ENCODE data around the gene SPI1. TPM values are rescaled to one million over a fixed set of nuclear protein-coding genes. Genes with fewer than 3 reads are reported as not detected.

SPI1 gene
- total and polyA plus RNA-seq, 2 donors: 21.1 to 40.0 TPM

DNA sequence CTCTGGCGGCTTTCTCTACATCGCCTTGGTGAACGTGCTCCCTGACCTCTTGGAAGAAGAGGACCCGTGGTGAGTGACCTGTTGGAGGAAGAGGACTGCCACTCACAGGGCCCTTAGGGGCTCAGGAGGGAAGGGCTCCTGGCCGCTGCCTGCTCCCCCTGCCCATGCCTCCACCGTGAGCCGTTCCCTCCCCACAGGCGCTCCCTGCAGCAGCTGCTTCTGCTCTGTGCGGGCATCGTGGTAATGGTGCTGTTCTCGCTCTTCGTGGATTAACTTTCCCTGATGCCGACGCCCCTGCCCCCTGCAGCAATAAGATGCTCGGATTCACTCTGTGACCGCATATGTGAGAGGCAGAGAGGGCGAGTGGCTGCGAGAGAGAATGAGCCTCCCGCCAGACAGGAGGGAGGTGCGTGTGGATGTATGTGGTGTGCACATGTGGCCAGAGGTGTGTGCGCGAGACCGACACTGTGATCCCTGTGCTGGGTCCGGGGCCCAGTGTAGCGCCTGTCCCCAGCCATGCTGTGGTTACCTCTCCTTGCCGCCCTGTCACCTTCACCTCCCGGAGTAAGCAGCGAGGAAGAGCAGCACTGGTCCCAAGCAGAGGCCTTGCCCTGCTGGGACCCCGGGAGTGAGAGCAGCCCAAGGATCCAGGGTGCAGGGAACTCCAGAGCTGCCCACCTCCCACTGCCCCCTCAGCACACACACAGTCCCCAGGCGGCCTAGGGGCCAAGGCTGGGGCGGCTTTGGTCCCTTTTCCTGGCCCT is 36.9 kb upstream of the SPI1 start:
- Histone ChIP-seq H3K9me3 (ENCODE audit: control insufficient read depth in 2 of 2, insufficient read depth in 1 of 2, low read length in 1 of 2) (no peaks in the 10 kb centered on the region), H3K27me3 (ENCODE audit: control insufficient read depth in 2 of 2, insufficient read depth in 1 of 2, low read length in 1 of 2) (no peaks in the 10 kb centered on the region), H3K27ac (ENCODE audit: low read depth in 1 of 2, low read length in 1 of 2) (no peak overlapping the region), H3K4me3 (ENCODE audit: low read length in 2 of 2) (no peak overlapping the region), H3K36me3 (ENCODE audit: control insufficient read depth in 2 of 2, insufficient read depth in 2 of 2, low read length in 1 of 2) (peaks cover 71 to 73% of the 10 kb centered on the region in 2 donors), H3K4me1 (ENCODE audit: control insufficient read depth in 2 of 2, insufficient read depth in 2 of 2, low read length in 2 of 2) (no peaks in the 10 kb centered on the region)
- DNase-seq (ENCODE audit: low read depth in 6 of 9, low spot score in 9 of 9): no peak
- WGBS: 95% methylated on average over 31 of the region's 31 CpGs

DNA sequence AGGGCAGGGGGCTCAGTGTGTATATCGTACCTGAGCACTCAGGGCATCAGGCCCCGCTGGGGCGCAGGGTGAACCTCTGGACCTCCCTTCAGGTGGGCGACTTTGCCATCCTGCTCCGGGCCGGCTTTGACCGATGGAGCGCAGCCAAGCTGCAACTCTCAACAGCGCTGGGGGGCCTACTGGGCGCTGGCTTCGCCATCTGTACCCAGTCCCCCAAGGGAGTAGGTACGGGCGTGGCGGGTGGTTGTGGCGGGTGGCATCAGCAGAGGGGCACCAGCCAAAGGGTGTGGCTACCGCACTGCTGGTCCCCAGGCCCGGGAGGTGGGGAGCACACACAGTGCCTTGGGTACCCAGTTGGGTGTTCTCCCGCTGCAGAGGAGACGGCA is 36.3 kb upstream of the SPI1 start:
- no peaks in the 10 kb centered on the region for H3K9me3 ChIP-seq (ENCODE audit: control insufficient read depth in 2 of 2, insufficient read depth in 1 of 2, low read length in 1 of 2)
- H3K4me3 ChIP-seq (ENCODE audit: low read length in 2 of 2): no peak overlapping the region
- H3K4me1 ChIP-seq (ENCODE audit: control insufficient read depth in 2 of 2, insufficient read depth in 2 of 2, low read length in 2 of 2): no peaks in the 10 kb centered on the region
- no peak overlapping the region for H3K27ac ChIP-seq (ENCODE audit: low read depth in 1 of 2, low read length in 1 of 2)
- no peak for DNase-seq (ENCODE audit: low read depth in 6 of 9, low spot score in 9 of 9)
- no peaks in the 10 kb centered on the region for H3K27me3 ChIP-seq (ENCODE audit: control insufficient read depth in 2 of 2, insufficient read depth in 1 of 2, low read length in 1 of 2)
- WGBS: 92% methylated on average over 19 of the region's 19 CpGs
- peaks cover 66 to 67% of the 10 kb centered on the region in 2 donors for H3K36me3 ChIP-seq (ENCODE audit: control insufficient read depth in 2 of 2, insufficient read depth in 2 of 2, low read length in 1 of 2)

- Histone ChIP-seq H3K36me3 (ENCODE audit: control insufficient read depth in 2 of 2, insufficient read depth in 2 of 2, low read length in 1 of 2) (peaks cover 61 to 63% of the 10 kb centered on the region in 2 donors), H3K27ac (ENCODE audit: low read depth in 1 of 2, low read length in 1 of 2) (no peak overlapping the region), H3K4me3 (ENCODE audit: low read length in 2 of 2) (no peak overlapping the region), H3K27me3 (ENCODE audit: control insufficient read depth in 2 of 2, insufficient read depth in 1 of 2, low read length in 1 of 2) (no peaks in the 10 kb centered on the region), H3K4me1 (ENCODE audit: control insufficient read depth in 2 of 2, insufficient read depth in 2 of 2, low read length in 2 of 2) (peaks cover 3 to 4% of the 10 kb centered on the region in 2 donors), H3K9me3 (ENCODE audit: control insufficient read depth in 2 of 2, insufficient read depth in 1 of 2, low read length in 1 of 2) (no peaks in the 10 kb centered on the region)
- no peak for DNase-seq (ENCODE audit: low read depth in 6 of 9, low spot score in 9 of 9)
- WGBS: 94% methylated on average over 16 of the region's 16 CpGs
Observed at GRCh38 chr11:47413908-47414684, 35.7 kb upstream of the SPI1 start.

DNA sequence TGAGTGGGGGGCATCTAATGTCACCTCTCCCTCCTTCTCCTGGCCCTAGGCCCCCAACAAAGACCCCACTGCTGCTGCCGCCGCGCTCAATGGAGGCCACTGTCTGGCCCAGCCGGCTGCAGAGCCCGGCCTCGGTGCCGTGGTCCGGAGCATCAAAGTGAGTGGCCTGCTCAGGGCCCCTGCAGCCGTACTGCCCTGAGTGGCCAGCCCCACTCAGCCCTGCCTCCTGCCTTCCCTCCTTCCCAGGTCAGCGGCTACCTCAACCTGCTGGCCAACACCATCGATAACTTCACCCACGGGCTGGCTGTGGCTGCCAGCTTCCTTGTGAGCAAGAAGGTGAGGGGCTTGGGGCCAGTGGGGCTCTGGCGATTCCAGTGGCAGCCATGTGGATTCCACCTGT is 35.0 kb upstream of the SPI1 start:
- H3K36me3 ChIP-seq (ENCODE audit: control insufficient read depth in 2 of 2, insufficient read depth in 2 of 2, low read length in 1 of 2): peaks cover 54 to 55% of the 10 kb centered on the region in 2 donors
- no peaks in the 10 kb centered on the region for H3K9me3 ChIP-seq (ENCODE audit: control insufficient read depth in 2 of 2, insufficient read depth in 1 of 2, low read length in 1 of 2)
- DNase-seq (ENCODE audit: low read depth in 6 of 9, low spot score in 9 of 9): no peak
- no peak overlapping the region for H3K4me3 ChIP-seq (ENCODE audit: low read length in 2 of 2)
- no peaks in the 10 kb centered on the region for H3K27me3 ChIP-seq (ENCODE audit: control insufficient read depth in 2 of 2, insufficient read depth in 1 of 2, low read length in 1 of 2)
- H3K4me1 ChIP-seq (ENCODE audit: control insufficient read depth in 2 of 2, insufficient read depth in 2 of 2, low read length in 2 of 2): peaks cover 6 to 9% of the 10 kb centered on the region in 2 donors
- 95% methylated on average over 13 of the region's 13 CpGs for WGBS
- H3K27ac ChIP-seq (ENCODE audit: low read depth in 1 of 2, low read length in 1 of 2): no peak overlapping the region

GRCh38 chr11:47411884-47412746 is 33.8 kb upstream of the SPI1 start:
- H3K4me1 ChIP-seq (ENCODE audit: control insufficient read depth in 2 of 2, insufficient read depth in 2 of 2, low read length in 2 of 2): peaks cover 11 to 17% of the 10 kb centered on the region in 2 donors

GRCh38 chr11:47410370-47411264 is 32.3 kb upstream of the SPI1 start:
- DNase-seq (ENCODE audit: low read depth in 6 of 9, low spot score in 9 of 9): no peak
- no peak overlapping the region for H3K4me3 ChIP-seq (ENCODE audit: low read length in 2 of 2)
- no peak overlapping the region for H3K27ac ChIP-seq (ENCODE audit: low read depth in 1 of 2, low read length in 1 of 2)
- no peaks in the 10 kb centered on the region for H3K27me3 ChIP-seq (ENCODE audit: control insufficient read depth in 2 of 2, insufficient read depth in 1 of 2, low read length in 1 of 2)
- peaks cover 29 to 37% of the 10 kb centered on the region in 2 donors for H3K36me3 ChIP-seq (ENCODE audit: control insufficient read depth in 2 of 2, insufficient read depth in 2 of 2, low read length in 1 of 2)
- 90% methylated on average over 12 of the region's 12 CpGs for WGBS
- no peaks in the 10 kb centered on the region for H3K9me3 ChIP-seq (ENCODE audit: control insufficient read depth in 2 of 2, insufficient read depth in 1 of 2, low read length in 1 of 2)
- peaks cover 11 to 20% of the 10 kb centered on the region in 2 donors for H3K4me1 ChIP-seq (ENCODE audit: control insufficient read depth in 2 of 2, insufficient read depth in 2 of 2, low read length in 2 of 2)

More at GRCh38 chr11:47411884-47412746, 33.8 kb upstream of the SPI1 start:
- no peaks in the 10 kb centered on the region for H3K9me3 ChIP-seq (ENCODE audit: control insufficient read depth in 2 of 2, insufficient read depth in 1 of 2, low read length in 1 of 2)
- H3K4me3 ChIP-seq (ENCODE audit: low read length in 2 of 2): no peak overlapping the region
- DNase-seq (ENCODE audit: low read depth in 6 of 9, low spot score in 9 of 9): no peak
- H3K36me3 ChIP-seq (ENCODE audit: control insufficient read depth in 2 of 2, insufficient read depth in 2 of 2, low read length in 1 of 2): peaks cover 43 to 45% of the 10 kb centered on the region in 2 donors
- WGBS: 87% methylated on average over 12 of the region's 12 CpGs
- no peak overlapping the region for H3K27ac ChIP-seq (ENCODE audit: low read depth in 1 of 2, low read length in 1 of 2)
- no peaks in the 10 kb centered on the region for H3K27me3 ChIP-seq (ENCODE audit: control insufficient read depth in 2 of 2, insufficient read depth in 1 of 2, low read length in 1 of 2)

DNA sequence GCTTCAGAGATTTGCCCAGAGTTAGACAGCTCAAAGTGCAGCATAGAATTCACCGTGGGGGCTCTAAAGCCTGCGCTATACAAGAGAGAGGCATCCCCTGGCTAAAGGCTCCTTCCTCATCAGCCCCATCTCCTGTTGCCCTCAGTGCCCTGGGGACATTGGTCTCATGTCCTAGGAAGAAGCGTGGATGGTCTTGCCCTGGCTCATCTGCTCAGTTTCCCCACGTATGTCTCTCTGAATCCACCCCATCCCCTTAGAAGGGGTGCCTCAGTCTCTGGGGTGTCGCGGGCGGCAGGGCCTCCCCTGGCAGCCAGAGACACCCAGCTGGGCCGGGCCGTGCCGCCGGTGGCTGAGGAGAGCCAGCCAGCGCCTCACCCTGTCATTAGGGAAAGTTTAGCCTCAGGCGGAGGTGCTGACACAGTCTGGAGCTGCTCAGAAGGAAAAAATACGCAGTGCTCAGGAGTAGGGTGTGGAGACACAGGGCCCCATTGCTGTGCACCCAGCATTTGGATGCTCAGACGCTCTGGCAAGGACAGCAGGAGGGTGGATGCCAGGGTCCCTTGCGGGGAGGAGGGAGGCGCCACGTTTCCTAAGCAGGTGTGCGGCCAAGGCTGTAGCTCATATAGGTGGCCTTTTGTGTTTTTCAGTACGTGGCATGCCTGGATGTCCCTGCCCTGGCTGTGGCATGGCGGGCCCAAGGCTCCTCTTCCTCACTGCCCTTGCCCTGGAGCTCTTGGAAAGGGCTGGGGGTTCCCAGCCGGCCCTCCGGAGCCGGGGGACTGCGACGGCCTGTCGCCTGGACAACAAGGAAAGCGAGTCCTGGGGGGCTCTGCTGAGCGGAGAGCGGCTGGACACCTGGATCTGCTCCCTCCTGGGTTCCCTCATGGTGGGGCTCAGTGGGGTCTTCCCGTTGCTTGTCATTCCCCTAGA is 31.4 kb upstream of the SPI1 start:
- H3K4me3 ChIP-seq (ENCODE audit: low read length in 2 of 2): peak overlapping the region; percentile 74 to 82
- no peaks in the 10 kb centered on the region for H3K9me3 ChIP-seq (ENCODE audit: control insufficient read depth in 2 of 2, insufficient read depth in 1 of 2, low read length in 1 of 2)
- DNase-seq (ENCODE audit: low read depth in 6 of 9, low spot score in 9 of 9): no peak
- H3K36me3 ChIP-seq (ENCODE audit: control insufficient read depth in 2 of 2, insufficient read depth in 2 of 2, low read length in 1 of 2): peaks cover 26 to 28% of the 10 kb centered on the region in 2 donors
- H3K27me3 ChIP-seq (ENCODE audit: control insufficient read depth in 2 of 2, insufficient read depth in 1 of 2, low read length in 1 of 2): no peaks in the 10 kb centered on the region
- peak overlapping the region in 1 of 2 donors; percentile 68 for H3K27ac ChIP-seq (ENCODE audit: low read depth in 1 of 2, low read length in 1 of 2)
- H3K4me1 ChIP-seq (ENCODE audit: control insufficient read depth in 2 of 2, insufficient read depth in 2 of 2, low read length in 2 of 2): peaks cover 11 to 20% of the 10 kb centered on the region in 2 donors
- 95% methylated on average over 31 of the region's 31 CpGs for WGBS
